ENCODE results near the gene ST7. TPM values are rescaled to one million over a fixed set of nuclear protein-coding genes. Genes with fewer than 3 reads are reported as not detected.

Gene ST7
- polyA plus RNA-seq, 1 donor (not counting 4 experiments of a cell fraction or from before 2014, with no cell fraction given), result 16.9 TPM

DNA sequence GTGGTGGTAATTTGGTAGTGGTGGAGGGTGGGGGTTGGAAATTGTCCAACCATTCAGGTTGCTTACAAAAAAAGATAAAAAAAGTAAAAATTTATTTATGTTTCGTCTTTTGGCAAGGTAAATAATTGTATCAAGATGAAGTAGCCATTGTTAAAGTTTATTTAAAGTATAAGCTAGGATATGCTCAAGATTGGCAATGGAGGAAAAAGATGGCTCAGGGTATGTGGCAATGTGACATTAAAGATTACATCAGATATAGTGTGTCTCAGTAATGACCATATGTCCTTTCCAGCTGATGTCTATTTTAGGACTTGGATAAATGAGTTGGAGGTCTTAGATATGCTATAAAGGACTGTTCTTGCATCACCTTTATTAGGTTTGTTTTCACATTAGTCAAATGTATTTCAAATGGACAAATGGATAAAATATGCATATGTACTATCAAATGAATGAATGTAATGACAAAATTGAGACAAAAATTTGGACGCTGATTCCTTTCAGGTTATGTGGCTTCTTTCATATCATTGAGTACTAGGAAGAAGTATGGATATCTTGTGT lies 60.9 kb downstream of the ST7 start:
- no peak for TF ChIP-seq EZH2 (IDR thresholded peaks at IDR 0.05; ENCODE audit: low read length)
- TF ChIP-seq, protein P1, sequence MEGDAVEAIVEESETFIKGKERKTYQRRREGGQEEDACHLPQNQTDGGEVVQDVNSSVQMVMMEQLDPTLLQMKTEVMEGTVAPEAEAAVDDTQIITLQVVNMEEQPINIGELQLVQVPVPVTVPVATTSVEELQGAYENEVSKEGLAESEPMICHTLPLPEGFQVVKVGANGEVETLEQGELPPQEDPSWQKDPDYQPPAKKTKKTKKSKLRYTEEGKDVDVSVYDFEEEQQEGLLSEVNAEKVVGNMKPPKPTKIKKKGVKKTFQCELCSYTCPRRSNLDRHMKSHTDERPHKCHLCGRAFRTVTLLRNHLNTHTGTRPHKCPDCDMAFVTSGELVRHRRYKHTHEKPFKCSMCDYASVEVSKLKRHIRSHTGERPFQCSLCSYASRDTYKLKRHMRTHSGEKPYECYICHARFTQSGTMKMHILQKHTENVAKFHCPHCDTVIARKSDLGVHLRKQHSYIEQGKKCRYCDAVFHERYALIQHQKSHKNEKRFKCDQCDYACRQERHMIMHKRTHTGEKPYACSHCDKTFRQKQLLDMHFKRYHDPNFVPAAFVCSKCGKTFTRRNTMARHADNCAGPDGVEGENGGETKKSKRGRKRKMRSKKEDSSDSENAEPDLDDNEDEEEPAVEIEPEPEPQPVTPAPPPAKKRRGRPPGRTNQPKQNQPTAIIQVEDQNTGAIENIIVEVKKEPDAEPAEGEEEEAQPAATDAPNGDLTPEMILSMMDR (optimal IDR thresholded peaks at IDR 0.05 in 1 of 3, IDR thresholded peaks at IDR 0.05 in 1 of 3, conservative IDR thresholded peaks at IDR 0.05 in 1 of 3; ENCODE audit: extremely low read depth in 1 of 3, insufficient read depth in 2 of 3, low read length in 3 of 3), result no peak
- Histone ChIP-seq H4K20me1 (ENCODE audit: control insufficient read depth, extremely low read depth, insufficient read depth, low read length) (no peaks in the 10 kb centered on the region), H3K9ac (ENCODE audit: control insufficient read depth, extremely low read depth, insufficient read depth, low read length) (peak overlapping the region; percentile 61), H3K27ac (ENCODE audit: control insufficient read depth, insufficient read depth, low read length) (peak overlapping the region; percentile 30), H3K9me3 (ENCODE audit: control insufficient read depth, low read depth, low read length) (no peaks in the 10 kb centered on the region), H3K4me1 (ENCODE audit: control insufficient read depth, extremely low read depth, insufficient read depth, low read length) (peaks cover 36% of the 10 kb centered on the region), H3K36me3 (ENCODE audit: control insufficient read depth in 2 of 2, extremely low read depth in 1 of 2, insufficient read depth in 2 of 2, low read length in 2 of 2) (no peaks in the 10 kb centered on the region), H3K9me1 (ENCODE audit: control insufficient read depth, extremely low read depth, insufficient read depth, low read length) (no peaks in the 10 kb centered on the region), H3K79me2 (ENCODE audit: control insufficient read depth, insufficient read depth, low read length) (peaks cover 6% of the 10 kb centered on the region), H2AFZ (ENCODE audit: control insufficient read depth, low read length) (no peak overlapping the region), H3K27me3 (ENCODE audit: control insufficient read depth, extremely low read depth, insufficient read depth, low read length) (no peaks in the 10 kb centered on the region), H3K4me3 (ENCODE audit: control insufficient read depth in 2 of 3, extremely low read depth in 1 of 3, insufficient read depth in 2 of 3, low read depth in 1 of 3, low read length in 3 of 3) (peak overlapping the region in 2 of 3 experiments; percentile 40 to 44), H3K4me2 (ENCODE audit: control insufficient read depth, extremely low read depth, insufficient read depth, low read depth, low read length) (peak overlapping the region; percentile 82)
- dilution Hi-C loops (cut with MboI; ENCODE audit: extremely low pct_ligation_motif_present, low sequenced_read_pairs), result no loop called here
- DNase-seq (ENCODE audit: low read depth, low spot score), result no peak
- no peak for FAIRE-seq

DNA sequence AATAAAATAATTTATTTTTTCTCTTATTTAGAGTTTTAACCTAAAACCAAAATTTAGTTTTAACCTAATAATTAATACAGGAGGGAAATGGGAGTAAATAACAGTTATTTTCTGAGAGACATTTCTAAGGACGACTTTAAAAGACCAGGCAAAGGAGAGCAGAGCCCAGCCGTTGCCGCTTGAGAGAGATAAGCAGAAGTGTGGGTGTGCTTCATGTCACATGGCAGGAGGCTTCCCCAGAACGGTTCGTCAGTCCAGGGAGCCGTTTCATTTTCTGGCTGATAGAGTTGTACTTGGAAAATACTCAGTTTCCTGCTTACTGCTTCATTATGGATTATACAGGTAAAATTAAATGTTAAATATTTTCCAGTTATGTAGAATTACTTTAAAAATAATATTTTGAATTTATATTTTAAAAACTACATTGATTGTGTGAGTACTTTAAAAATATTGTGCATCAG lies 61.4 kb downstream of the ST7 start:
- TF ChIP-seq, protein P1 (optimal IDR thresholded peaks at IDR 0.05 in 1 of 3, IDR thresholded peaks at IDR 0.05 in 1 of 3, conservative IDR thresholded peaks at IDR 0.05 in 1 of 3; ENCODE audit: extremely low read depth in 1 of 3, insufficient read depth in 2 of 3, low read length in 3 of 3), result no peak
- TF ChIP-seq EZH2 (IDR thresholded peaks at IDR 0.05; ENCODE audit: low read length), result no peak
- Histone ChIP-seq H2AFZ (ENCODE audit: control insufficient read depth, low read length) (peak overlapping the region; percentile 18), H3K4me1 (ENCODE audit: control insufficient read depth, extremely low read depth, insufficient read depth, low read length) (peaks cover 36% of the 10 kb centered on the region), H3K79me2 (ENCODE audit: control insufficient read depth, insufficient read depth, low read length) (peaks cover 6% of the 10 kb centered on the region), H3K9me1 (ENCODE audit: control insufficient read depth, extremely low read depth, insufficient read depth, low read length) (no peaks in the 10 kb centered on the region), H3K9ac (ENCODE audit: control insufficient read depth, extremely low read depth, insufficient read depth, low read length) (peak overlapping the region; percentile 61), H3K4me3 (ENCODE audit: control insufficient read depth in 2 of 3, extremely low read depth in 1 of 3, insufficient read depth in 2 of 3, low read depth in 1 of 3, low read length in 3 of 3) (peak overlapping the region in 2 of 3 experiments; percentile 40 to 44), H3K9me3 (ENCODE audit: control insufficient read depth, low read depth, low read length) (no peaks in the 10 kb centered on the region), H3K4me2 (ENCODE audit: control insufficient read depth, extremely low read depth, insufficient read depth, low read depth, low read length) (peak overlapping the region; percentile 82), H3K36me3 (ENCODE audit: control insufficient read depth in 2 of 2, extremely low read depth in 1 of 2, insufficient read depth in 2 of 2, low read length in 2 of 2) (no peaks in the 10 kb centered on the region), H3K27ac (ENCODE audit: control insufficient read depth, insufficient read depth, low read length) (peak overlapping the region; percentile 30), H4K20me1 (ENCODE audit: control insufficient read depth, extremely low read depth, insufficient read depth, low read length) (no peaks in the 10 kb centered on the region), H3K27me3 (ENCODE audit: control insufficient read depth, extremely low read depth, insufficient read depth, low read length) (no peaks in the 10 kb centered on the region)
- DNase-seq (ENCODE audit: low read depth, low spot score), result no peak
- FAIRE-seq, result no peak
- dilution Hi-C loops (cut with MboI; ENCODE audit: extremely low pct_ligation_motif_present, low sequenced_read_pairs), result no loop called here
